Sigmoid colon (tissue), 7 donors: ENCODE data around the gene TUT4. TPM values are rescaled to one million over a fixed set of nuclear protein-coding genes. Genes with fewer than 3 reads are reported as not detected.

Experiments
- DNase-seq: peaks from one replicate; pipeline ENCODE4 v3.0.0-alpha.2; 2019
- H3K27ac ChIP-seq, 4 donors: fragments of 200-600 bp; sonication (generic); one replicate each; pipeline ENCODE4 v1.5.1; 2016 to 2019; ENCODE audit warnings: mild to moderate bottlenecking in 1 of 4
- H3K27me3 ChIP-seq, 3 donors: fragments of 200-600 bp; sonication (generic); one replicate each; pipeline ENCODE4 v1.5.1; 2019; ENCODE audit warnings: mild to moderate bottlenecking in 1 of 3
- H3K36me3 ChIP-seq, 4 donors: fragments of 200-600 bp; sonication (generic); one replicate each; pipeline ENCODE4 v1.5.1; 2016 to 2019
- H3K4me1 ChIP-seq, 4 donors: fragments of 200-600 bp; sonication (generic); one replicate each; pipeline ENCODE4 v1.5.1; 2017 to 2019
- H3K4me3 ChIP-seq, 4 donors: fragments of 200-600 bp; sonication (generic); one replicate each; pipeline ENCODE4 v1.5.1; 2017 to 2019; ENCODE audit warnings: mild to moderate bottlenecking in 2 of 4, moderate library complexity in 1 of 4
- H3K9me3 ChIP-seq, 4 donors: fragments of 200-600 bp in 3 of 4; sonication (generic) in 3 of 4; one replicate each; pipeline versions ENCODE4 v1.5.1 to v1.6.1; 2013 to 2019
- EP300 ChIP-seq, 4 donors: sonication (generic); formaldehyde crosslinking; IDR thresholded peaks; one replicate each; pipeline ENCODE4 v1.6.1; 2017; ENCODE audit warnings: antibody characterized with exemption in 4 of 4
- POLR2A ChIP-seq, 2 donors: fragments of 450-650 bp; IDR thresholded peaks; one replicate each; pipeline ENCODE4 v1.6.1; 2016; ENCODE audit warnings: antibody characterized with exemption in 2 of 2, mild to moderate bottlenecking in 2 of 2, moderate library complexity in 2 of 2
- POLR2AphosphoS5 ChIP-seq, 4 donors: sonication (generic); formaldehyde crosslinking; IDR thresholded peaks; one replicate each; pipeline ENCODE4 v1.6.1; 2017; ENCODE audit warnings: antibody characterized with exemption in 4 of 4
- WGBS, 2 donors: extraction: QIAGEN DNeasy Blood & Tissue Kit; methylation state at CpG; one replicate each; pipeline ENCODE4 v1.1.7; 2013; 5-methylcytosine and 5-hydroxymethylcytosine counted together
- intact Hi-C: fragments of 100-400 bp; cut with DNase I; formaldehyde crosslinking; loops from one replicate; pipeline ENCODE4 v1.15.1; 2023
- polyA plus RNA-seq, 3 donors: library from polyadenylated mRNA; stranded (reverse); fragments of 200-250 nt; gene quantifications; one replicate each; pipeline ENCODE4 v1.2.3, GENCODE V29; 2013
- total RNA-seq, 4 donors: library from RNA; depleted of rRNA; stranded (reverse); fragments of >200 nt; gene quantifications; one replicate each; pipeline ENCODE4 v1.1.0, GENCODE V29; 2016
- TF ChIP-seq, protein P1 (sequence below), 4 experiments: fragments of 450-650 bp in 3 of 4; fragments of 200-600 bp in 1 of 4; IDR thresholded peaks; one replicate each; pipeline ENCODE4 v1.5.1; 2016 to 2019; ENCODE audit warnings: antibody characterized with exemption in 4 of 4, mild to moderate bottlenecking in 3 of 4, moderate library complexity in 2 of 4
- donor health status: healthy with polysubstance abuse.
- donor health status: Bipolar disorder and iron deficiency.
- donor health status: healthy.

Gene TUT4
- total and polyA plus RNA-seq, 7 donors, result 3.2 to 66.9 (median 50.4) TPM

DNA sequence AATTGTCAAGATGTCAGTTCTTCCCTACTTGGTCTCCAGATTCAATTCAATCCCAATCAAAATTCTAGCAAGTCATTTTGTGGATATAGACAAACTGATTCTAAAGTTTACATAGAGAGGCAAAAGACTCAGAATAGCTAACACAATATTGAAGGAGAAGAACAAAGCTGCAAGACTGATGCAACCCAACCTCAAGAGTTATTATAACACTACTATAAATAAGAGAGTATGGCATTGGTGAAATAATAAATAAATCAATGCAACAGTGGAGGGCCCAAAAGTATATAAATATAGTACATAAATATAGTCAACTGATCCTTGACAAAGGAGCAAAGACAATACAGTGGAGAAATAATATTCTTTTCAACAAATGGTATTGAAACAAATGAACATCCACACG lies 98.8 kb downstream of the TUT4 start:
- Histone ChIP-seq H3K36me3 (peaks cover 0 to 13% (median 0%) of the 10 kb centered on the region in 4 donors), H3K27me3 (no peaks in the 10 kb centered on the region), H3K4me3 (no peak overlapping the region), H3K4me1 (no peaks in the 10 kb centered on the region), H3K9me3 (no peaks in the 10 kb centered on the region), H3K27ac (no peak overlapping the region)
- DNase-seq, result no peak
- 98% methylated on average over 1 of the region's 1 CpG for WGBS, 2 donors
- no peak for TF ChIP-seq EP300 (IDR thresholded peaks at IDR 0.05)
- no peak for TF ChIP-seq POLR2A (IDR thresholded peaks at IDR 0.05)
- TF ChIP-seq POLR2AphosphoS5 (IDR thresholded peaks at IDR 0.05), result no peak
- TF ChIP-seq, protein P1, sequence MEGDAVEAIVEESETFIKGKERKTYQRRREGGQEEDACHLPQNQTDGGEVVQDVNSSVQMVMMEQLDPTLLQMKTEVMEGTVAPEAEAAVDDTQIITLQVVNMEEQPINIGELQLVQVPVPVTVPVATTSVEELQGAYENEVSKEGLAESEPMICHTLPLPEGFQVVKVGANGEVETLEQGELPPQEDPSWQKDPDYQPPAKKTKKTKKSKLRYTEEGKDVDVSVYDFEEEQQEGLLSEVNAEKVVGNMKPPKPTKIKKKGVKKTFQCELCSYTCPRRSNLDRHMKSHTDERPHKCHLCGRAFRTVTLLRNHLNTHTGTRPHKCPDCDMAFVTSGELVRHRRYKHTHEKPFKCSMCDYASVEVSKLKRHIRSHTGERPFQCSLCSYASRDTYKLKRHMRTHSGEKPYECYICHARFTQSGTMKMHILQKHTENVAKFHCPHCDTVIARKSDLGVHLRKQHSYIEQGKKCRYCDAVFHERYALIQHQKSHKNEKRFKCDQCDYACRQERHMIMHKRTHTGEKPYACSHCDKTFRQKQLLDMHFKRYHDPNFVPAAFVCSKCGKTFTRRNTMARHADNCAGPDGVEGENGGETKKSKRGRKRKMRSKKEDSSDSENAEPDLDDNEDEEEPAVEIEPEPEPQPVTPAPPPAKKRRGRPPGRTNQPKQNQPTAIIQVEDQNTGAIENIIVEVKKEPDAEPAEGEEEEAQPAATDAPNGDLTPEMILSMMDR (IDR thresholded peaks at IDR 0.05), result no peak
- intact Hi-C loops, result no loop called here

DNA sequence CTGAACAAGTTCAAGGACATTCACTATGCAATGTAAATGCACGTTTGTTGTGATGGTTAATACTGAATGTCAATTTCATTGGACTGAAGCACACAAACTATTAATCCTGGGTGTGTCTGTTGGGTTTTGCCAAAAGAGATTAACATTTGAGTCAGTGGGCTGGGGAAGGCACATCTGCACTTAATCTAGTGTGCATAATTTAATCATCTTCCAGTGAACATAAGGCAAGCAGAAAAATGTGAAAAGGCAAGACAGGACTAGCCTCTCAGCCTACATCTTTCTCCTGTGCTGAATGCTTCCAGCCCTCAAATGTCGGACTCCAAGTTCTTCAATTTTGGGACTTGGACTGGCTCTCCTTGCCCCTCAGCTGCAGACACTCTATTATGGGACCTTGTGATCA lies 108.4 kb downstream of the TUT4 start:
- Histone ChIP-seq H3K27me3 (no peaks in the 10 kb centered on the region), H3K27ac (no peak overlapping the region), H3K4me3 (no peak overlapping the region), H3K9me3 (no peaks in the 10 kb centered on the region), H3K36me3 (peaks cover 0 to 77% (median 10%) of the 10 kb centered on the region in 4 donors), H3K4me1 (no peaks in the 10 kb centered on the region)
- DNase-seq, result no peak
- intact Hi-C loops, result no loop called here
- WGBS, 2 donors, result 90 to 94% methylated on average over 2 of the region's 2 CpGs
- TF ChIP-seq EP300 (IDR thresholded peaks at IDR 0.05) (no peak), POLR2A (IDR thresholded peaks at IDR 0.05) (no peak), POLR2AphosphoS5 (IDR thresholded peaks at IDR 0.05) (no peak)
- TF ChIP-seq, protein P1 (IDR thresholded peaks at IDR 0.05), result no peak

DNA sequence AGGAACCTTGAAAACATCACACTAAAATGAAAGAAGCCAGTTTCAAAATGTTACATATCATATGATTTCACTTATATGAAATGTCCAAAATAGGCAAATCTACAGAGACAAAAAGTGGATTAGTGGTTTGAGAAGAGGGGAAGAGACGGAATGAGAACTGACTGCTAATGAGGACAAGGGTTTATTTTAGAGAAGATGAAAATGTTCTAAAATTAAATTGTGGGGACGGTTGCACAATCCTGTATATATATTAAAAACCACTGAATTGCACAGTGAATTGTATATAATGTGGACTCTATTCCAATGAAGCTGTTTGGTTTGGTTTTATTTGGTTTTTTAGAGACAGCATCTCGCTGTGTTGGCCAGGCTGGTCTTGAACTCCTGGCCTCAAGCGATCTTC lies 112.9 kb downstream of the TUT4 start:
- Histone ChIP-seq H3K9me3 (no peaks in the 10 kb centered on the region), H3K27ac (no peak overlapping the region), H3K4me3 (no peak overlapping the region), H3K4me1 (no peaks in the 10 kb centered on the region), H3K36me3 (peaks cover 0 to 97% (median 14%) of the 10 kb centered on the region in 4 donors), H3K27me3 (no peaks in the 10 kb centered on the region)
- TF ChIP-seq POLR2AphosphoS5 (IDR thresholded peaks at IDR 0.05) (no peak), POLR2A (IDR thresholded peaks at IDR 0.05) (no peak), EP300 (IDR thresholded peaks at IDR 0.05) (no peak)
- TF ChIP-seq, protein P1 (IDR thresholded peaks at IDR 0.05), result no peak
- no peak for DNase-seq
- intact Hi-C loops, result no loop called here
- WGBS, 2 donors, result 90 to 94% methylated on average over 4 of the region's 4 CpGs

DNA sequence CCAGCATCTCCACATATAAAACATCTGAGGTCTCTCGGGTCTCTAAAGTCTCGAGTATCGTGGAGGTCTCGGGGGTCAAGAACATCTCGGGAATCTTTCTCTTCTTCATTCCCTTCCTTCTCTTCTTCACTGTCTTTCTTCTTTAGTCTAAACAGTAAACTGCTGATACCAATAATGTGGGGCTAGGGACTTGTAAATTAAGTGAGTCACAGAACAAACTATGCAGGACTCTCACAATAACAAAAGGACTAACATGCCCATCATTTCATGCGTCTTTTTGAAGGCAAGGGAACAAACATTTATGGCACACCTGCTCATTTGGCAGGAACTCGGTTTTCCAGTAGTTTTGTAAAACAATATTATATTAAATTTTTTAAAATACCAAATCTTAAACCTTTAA lies 116.1 kb downstream of the TUT4 start:
- peaks cover 8 to 96% (median 21%) of the 10 kb centered on the region in 4 donors for H3K36me3 ChIP-seq
- intact Hi-C loops, result no loop called here
- WGBS, 2 donors, result 89 to 93% methylated on average over 7 of the region's 7 CpGs
- TF ChIP-seq POLR2AphosphoS5 (IDR thresholded peaks at IDR 0.05), result no peak
- TF ChIP-seq, protein P1 (IDR thresholded peaks at IDR 0.05), result no peak
- no peak for TF ChIP-seq EP300 (IDR thresholded peaks at IDR 0.05)
- H3K4me3 ChIP-seq, result no peak overlapping the region
- no peaks in the 10 kb centered on the region for H3K27me3 ChIP-seq
- peaks cover 0 to 3% (median 0%) of the 10 kb centered on the region in 4 donors for H3K4me1 ChIP-seq
- H3K27ac ChIP-seq, result no peak overlapping the region
- H3K9me3 ChIP-seq, result no peaks in the 10 kb centered on the region
- no peak for DNase-seq

DNA sequence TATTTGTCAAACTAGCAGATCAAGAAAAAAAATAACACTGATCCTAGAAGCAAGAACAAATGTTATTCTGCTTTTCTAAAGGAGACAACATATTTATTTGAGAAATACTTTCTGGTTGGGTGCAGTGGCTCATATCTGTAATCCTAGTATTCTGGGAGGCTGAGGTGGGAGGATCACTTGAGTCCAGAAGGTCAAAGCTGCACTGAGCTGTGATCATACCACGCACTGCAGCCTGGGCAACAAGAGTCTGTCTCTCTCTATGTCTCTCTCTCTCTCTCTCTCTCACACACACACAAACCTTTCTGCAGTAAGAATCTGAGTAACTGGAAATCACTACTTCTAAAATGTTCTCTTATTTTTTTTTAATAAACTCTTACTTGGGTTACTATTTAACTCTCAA lies 117.2 kb downstream of the TUT4 start:
- Histone ChIP-seq H3K4me3 (no peak overlapping the region), H3K27ac (no peak overlapping the region), H3K9me3 (no peaks in the 10 kb centered on the region), H3K4me1 (peaks cover 0 to 3% (median 0%) of the 10 kb centered on the region in 4 donors), H3K36me3 (peaks cover 13 to 96% (median 27%) of the 10 kb centered on the region in 4 donors), H3K27me3 (no peaks in the 10 kb centered on the region)
- DNase-seq, result no peak
- intact Hi-C loops, result no loop called here
- TF ChIP-seq POLR2A (IDR thresholded peaks at IDR 0.05) (no peak), POLR2AphosphoS5 (IDR thresholded peaks at IDR 0.05) (no peak), EP300 (IDR thresholded peaks at IDR 0.05) (no peak)
- TF ChIP-seq, protein P1 (IDR thresholded peaks at IDR 0.05), result no peak
- WGBS, 2 donors, result 98 to 100% methylated on average over 1 of the region's 1 CpG
